Glomerular endothelial cell (primary cell): Measurements from ENCODE around the gene SPRY2. TPM values are rescaled to one million over a fixed set of nuclear protein-coding genes. Genes with fewer than 3 reads are reported as not detected.
"Not testable (repeated sequence)": the region's sequence is repeated elsewhere in the genome, so short reads cannot be mapped to it uniquely, and the experiment has no call there.

Experiments used
- DNase-seq: peaks from one replicate; pipeline ENCODE4 v3.0.0-alpha.2; 2011; ENCODE audit warnings: low read depth, low spot score; ENCODE audit errors: extremely low read depth
- total RNA-seq: library from RNA; depleted of rRNA; stranded (reverse); fragments of >200 nt; gene quantifications from 2 replicates; pipeline ENCODE4 v1.2.3, GENCODE V29; 2015

Gene SPRY2
- total RNA-seq, 1 donor from 2014 or later, result 34.9 TPM

- not testable (repeated sequence) for DNase-seq
These were observed 14.7 kb upstream of the SPRY2 start for GRCh38 chr13:80355496-80356094.

GRCh38 chr13:80348750-80349149, 7.8 kb upstream of the SPRY2 start:
- DNase-seq, result no peak

DNA sequence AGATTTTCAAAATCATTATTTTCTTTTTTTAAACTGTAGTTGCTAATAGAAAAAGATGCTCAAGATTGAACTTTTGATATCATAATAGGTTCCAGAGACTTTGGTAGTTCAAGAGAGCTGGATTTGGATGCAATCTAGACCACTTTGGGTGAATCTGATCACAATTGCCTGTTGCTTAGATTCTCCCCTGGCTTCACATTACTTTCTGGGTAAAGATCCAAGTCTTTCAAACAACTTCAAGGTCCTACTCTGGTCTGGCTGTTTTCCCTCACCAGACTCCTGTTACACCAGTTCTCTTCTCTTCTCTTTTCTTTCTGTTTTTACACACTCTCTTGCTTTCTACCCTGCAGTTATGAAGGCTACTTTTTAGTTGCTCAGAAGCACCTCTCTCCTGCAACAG, 7.4 kb upstream of the SPRY2 start:
- no peak for DNase-seq

DNA sequence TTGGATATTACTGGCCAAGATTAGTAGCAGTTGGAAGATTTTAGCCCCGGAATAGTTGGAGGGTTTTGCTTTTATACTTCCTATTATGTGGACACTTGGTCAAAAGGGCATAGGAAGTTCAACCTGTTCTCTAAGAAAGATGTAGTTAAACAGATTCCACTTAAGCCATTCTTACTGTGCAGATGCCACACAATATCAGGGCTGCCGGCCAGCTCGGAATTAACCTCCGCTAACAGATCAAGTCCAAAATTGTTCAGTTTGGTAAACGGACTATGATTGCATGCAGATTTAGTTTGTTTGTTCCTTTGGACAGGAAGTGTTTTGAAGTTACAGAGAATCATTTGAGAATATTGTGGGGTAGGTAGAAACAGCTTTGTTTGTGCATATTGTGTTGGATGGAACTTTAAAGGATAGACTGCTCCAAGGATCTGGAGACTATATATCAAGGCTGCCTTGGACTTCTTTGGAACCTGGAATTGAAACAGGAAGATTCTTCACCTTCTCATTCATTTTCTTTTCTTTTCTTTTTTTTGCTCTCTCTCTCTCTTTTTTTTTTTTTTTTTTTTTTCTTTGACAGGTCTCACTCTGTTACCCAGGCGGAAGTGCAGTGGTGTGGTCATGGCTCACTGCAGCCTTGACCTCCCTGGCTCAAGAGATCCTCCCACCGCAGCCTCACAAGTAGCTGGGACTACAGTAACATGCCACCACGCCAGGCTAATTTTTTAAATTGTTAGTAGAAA, 5.0 kb upstream of the SPRY2 start:
- DNase-seq, result no peak

DNA sequence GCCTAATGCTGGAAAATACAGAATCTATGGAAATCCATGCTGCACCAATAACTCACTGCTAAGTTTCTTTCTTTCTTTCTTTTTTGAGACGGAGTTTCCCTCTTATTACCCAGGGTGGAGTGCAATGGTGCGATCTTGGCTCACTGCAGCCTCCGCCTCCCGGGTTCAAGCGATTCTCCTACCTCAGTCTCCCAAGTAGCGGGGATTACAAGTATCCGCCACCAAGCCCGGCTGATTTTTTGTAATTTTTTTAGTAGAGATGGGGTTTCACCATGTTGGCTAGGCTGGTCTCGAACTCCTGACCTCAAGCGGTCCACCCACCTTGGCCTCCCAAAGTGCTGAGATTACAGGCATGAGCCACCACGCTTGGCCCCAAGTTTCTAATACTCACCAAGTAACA, 3.1 kb upstream of the SPRY2 start:
- not testable (repeated sequence) for DNase-seq

DNA sequence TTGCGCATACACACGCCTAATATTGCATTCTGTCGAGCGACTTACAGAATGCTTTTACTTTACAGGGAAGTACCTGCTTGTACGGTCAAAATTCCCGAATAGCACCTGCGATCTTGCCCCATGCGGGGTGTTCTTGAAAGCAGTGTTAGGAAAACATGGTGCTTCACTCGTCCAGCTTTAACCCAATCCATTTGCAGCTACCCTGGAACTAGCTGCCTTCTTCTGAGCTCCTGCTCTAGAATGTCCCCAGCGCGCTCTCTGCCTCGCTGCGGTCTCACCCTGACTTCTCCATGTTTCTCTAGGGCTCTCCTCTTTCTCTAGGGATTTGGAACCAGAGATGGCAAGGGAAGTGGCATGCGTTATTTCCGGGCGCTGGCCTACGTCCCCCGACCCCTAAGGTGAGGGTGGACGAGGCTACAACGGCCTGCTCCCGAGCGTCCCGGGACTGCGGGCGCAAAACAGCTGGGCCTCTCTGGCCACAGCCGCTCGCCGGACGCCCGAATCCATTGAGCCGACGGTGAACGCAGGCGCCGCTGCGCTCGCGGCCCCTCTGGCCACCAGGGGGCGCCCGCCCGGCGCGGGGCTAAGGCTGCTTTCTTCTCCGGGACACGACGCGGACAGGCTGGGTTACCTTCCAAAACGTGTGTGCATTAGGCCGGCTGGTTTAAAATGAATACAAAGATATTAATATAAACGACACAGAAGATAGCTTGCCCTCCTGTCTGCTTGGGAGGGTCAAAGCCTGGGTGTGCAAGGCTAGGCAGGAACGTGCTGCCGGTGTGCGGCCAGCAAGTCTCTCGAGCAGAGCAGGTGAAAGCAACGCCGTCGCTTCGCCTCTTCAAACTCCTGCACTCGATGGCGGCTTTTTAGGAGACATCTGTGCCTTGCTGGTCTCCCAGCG, 1.8 kb upstream of the SPRY2 start:
- no peak for DNase-seq

DNA sequence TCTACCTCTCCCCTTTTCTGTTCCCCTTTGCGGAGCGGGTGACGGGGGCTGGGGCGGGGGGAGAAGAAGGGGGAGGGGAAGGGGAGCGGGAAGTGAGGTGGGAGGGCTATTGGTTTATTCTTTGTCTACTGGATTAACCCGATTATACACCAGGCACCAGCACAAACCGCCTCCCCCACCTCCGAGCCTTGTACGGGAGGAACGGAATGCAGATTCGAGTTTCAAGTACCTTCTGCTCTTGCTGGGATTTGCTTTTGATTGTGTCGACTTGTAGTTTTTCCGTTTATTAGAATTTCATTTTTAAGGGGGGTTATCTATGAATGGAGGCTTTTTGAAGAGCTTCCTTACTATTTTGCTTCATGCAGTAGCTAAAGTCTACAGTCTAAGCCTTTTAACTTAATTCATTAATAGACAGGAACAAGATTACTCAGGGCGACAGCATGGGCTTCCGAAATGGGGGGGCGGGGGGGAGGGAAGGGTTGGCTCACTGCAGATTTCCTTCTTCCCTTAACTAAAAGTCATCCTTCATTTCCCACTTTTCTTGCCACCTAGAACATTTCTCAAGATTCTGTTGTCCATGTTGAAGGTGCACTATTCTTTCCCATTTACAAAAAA, 937 bp upstream of the SPRY2 start:
- no peak for DNase-seq

- no peak for DNase-seq
These were observed 250 bp downstream of the SPRY2 start for GRCh38 chr13:80340651-80341100.

DNA sequence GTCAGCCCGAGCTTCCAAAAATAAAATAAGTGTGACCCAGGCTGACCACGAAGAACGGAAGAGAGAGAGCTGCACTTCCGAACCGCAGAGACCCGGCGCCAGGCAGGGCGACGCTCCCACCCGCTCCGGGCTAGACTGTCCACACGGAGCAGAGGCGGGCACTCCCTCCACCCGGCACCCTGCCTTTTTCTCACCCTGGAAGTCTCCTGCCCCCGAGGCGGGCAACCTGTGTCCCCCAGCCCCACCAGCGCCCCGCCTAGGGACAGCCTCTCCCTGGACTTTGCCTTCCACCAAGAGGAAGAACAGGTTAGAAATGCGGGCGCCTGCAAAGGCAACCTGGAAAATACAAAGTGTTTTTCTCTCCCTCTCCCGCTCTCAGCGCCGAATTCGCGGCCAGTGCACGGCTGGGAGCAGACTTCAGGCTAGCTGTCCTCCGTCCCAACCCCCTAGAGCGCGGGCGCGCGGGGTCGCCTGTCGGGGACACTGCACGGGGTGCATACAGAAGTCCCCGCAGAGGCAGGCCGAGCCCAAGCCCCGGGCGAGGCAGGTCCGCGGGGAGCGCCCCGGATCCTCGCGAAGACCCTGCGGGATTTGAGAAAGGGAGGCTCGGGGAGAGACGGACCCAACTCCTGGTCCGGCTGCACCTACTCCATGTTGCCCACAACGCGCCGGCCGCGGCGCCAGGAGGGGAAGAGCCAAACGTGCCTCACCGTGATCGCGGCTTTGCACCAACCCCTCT, 845 bp downstream of the SPRY2 start:
- no peak for DNase-seq

GRCh38 chr13:80339563-80339911, 1.4 kb downstream of the SPRY2 start:
- no peak for DNase-seq

DNA sequence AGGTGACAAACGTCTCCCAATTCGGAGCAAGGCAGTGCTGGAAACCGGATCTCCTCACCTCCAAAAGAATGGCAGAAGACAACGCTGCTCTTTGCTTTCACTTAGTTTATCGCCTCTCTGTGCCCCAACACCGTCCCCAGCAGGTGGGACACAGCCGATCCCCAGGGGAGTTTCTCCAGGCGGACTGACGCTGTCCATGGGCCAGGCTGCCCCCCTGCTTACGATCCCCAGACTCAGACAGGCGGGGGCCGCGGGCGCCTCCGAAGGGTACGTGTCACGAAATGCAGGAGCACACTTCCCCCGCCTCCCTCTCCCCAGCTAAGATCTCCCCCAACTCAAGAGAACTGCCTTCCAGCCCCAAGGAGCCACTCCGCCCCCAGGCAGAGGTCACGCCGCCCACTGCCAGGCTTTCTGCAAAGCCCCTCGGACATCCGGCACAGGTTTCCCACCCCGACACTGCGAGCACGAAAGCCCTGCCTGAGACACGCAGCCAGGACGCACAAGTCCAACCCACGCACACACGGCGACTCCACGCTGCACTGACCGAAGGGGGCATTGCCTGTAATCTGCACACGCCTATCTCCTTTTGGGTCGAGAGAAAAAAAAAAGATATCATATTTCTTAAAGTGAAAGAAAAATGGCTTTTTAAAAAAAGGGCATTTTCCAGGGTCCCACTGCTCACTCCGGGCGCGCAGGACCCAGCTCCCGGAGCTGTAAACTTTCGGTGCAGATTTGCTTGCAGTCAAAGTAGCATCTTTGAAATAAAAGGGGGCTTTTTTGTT, 2.0 kb downstream of the SPRY2 start:
- DNase-seq, result no peak

GRCh38 chr13:80337288-80338081, 3.4 kb downstream of the SPRY2 start:
- DNase-seq, result no peak

DNA sequence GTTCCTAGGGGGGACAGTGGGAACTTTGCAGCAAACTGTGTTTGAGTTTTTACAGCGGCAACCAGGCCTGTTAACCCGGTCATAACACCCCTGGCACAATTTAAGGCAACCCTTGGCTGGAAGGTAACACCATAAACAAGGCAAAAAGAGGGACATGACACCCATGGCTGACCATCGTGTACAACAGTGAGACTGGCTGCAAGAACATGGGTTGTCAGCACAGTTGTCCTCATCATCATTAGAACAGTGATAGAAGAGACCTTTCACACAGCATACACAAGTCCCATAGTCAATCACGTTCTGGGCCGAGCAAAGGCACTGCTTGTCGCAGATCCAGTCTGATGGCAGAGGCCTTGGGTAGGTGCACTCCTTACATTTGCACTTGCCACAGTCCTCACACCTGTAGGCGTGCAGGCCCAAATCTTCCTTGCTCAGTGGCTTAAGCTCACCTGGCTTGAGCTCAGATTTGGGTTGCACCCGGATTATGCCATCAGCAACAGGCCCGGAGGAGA, 4.1 kb downstream of the SPRY2 start:
- DNase-seq, result no peak

DNA sequence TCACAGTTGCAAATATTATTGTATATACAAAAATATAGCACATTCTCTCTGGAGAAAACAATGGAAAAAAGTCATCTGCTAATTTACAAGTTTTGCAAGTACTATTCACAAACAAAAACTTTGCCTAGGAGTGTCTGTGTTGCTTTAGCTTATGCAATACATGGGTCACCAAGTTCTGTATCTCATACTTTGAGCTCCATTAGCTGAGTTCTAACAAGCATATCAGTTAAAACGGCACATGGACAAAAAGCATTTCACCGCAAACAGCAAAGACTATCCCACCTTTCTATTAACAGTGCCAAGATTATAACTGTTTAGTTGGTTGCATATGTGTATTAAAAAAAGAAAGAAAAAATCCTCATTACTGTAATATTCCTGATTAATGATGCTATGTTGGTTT, 4.6 kb downstream of the SPRY2 start:
- DNase-seq, result no peak

- no peak for DNase-seq
These were observed 6.2 kb downstream of the SPRY2 start for GRCh38 chr13:80334597-80335260.

GRCh38 chr13:80331984-80332383, 8.9 kb downstream of the SPRY2 start:
- no peak for DNase-seq

DNA sequence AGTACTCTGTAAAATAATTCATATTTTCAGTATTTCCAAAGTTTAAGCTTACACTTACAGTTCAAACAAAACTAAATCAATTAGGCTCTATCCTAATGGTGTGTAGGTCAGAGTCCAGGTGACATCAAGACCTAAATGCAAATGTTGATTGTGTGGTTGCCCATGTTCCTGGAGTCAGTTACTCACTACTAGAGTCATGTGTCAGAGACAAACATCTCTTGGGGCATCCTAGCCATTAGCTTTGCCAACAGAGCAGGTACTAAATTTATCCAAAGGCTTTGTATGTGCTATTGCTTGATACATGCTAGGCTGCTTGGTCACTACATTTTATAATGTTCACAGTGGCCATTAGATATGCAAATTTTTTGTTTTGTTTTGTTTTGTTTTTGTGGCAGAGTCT, 11.7 kb downstream of the SPRY2 start:
- DNase-seq, result no peak

DNA sequence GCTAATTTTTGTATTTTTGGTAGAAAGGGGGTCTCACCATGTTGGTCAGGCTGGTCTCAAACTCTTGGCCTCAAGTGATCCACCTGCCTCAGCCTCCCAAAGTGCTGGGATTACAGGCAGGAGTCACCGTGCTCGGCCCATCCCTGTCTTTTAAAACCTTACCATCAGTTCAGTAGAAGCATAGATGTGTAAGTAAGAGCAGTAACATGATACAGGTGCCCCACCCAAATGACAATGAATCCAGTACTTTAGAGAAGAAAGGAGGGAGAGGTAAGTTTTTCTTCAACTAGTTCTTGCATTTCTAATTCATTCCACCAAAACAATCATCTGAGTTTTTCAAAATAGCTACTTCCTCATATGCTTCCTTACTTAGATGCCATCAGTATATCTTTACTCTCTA, 21.9 kb downstream of the SPRY2 start:
- no peak for DNase-seq
